OCI-LY3 (cell line): ENCODE measurements around the gene PSME1.

ENCODE experiments used
- H2AFZ ChIP-seq: fragments of 200-600, 300-600 bp; shearing (Covaris generic); 2 replicates; pipeline ENCODE4 v1.6.0; 2014; ENCODE audit warnings: antibody characterized with exemption, low read depth, low read length
- H3K27ac ChIP-seq: fragments of 200-600, 300-600 bp; sonication (generic); 2 replicates; pipeline ENCODE4 v1.5.1; 2014; ENCODE audit warnings: mild to moderate bottlenecking, low read length, moderate library complexity, mixed read lengths
- H3K27me3 ChIP-seq: fragments of 200-600, 300-600 bp; sonication (generic); 2 replicates; pipeline ENCODE4 v1.6.1; 2014; ENCODE audit warnings: low read depth, low read length, mixed read lengths
- H3K36me3 ChIP-seq: fragments of 200-600, 300-600 bp; sonication (generic); replicated peaks from 2 replicates; pipeline ENCODE3; 2014; ENCODE audit warnings: low read depth, low read length, mixed read lengths
- H3K4me1 ChIP-seq: fragments of 300-600, 200-600 bp; sonication (generic); 2 replicates; pipeline ENCODE4 v1.6.1; 2014; ENCODE audit warnings: low read length, mixed read lengths
- H3K4me2 ChIP-seq: fragments of 200-600, 300-600 bp; sonication (generic); 2 replicates; pipeline ENCODE4 v1.6.1; 2014; ENCODE audit warnings: low read length, mixed read lengths
- H3K4me3 ChIP-seq: fragments of 300-600, 200-600 bp; sonication (generic); 2 replicates; pipeline ENCODE4 v1.5.1; 2014; ENCODE audit warnings: antibody characterized with exemption, mild to moderate bottlenecking, low read length, moderate library complexity
- H3K79me2 ChIP-seq: fragments of 300-600, 200-600 bp; shearing (Covaris generic); 2 replicates; pipeline ENCODE4 v1.6.1; 2014; ENCODE audit warnings: mild to moderate bottlenecking, low read length, mixed read lengths
- H3K9ac ChIP-seq: fragments of 300-600, 200-600 bp; shearing (Covaris generic); 2 replicates; pipeline ENCODE4 v1.6.0; 2014; ENCODE audit warnings: mild to moderate bottlenecking, low read length, moderate library complexity
- H3K9me3 ChIP-seq: fragments of 200-600, 300-600 bp; shearing (Covaris generic); 2 replicates; pipeline ENCODE4 v1.6.1; 2014; ENCODE audit warnings: low read length, mixed read lengths; ENCODE audit not compliant: insufficient read depth
- H4K20me1 ChIP-seq: fragments of 200-600, 300-600 bp; sonication (generic); 2 replicates; pipeline ENCODE4 v1.6.1; 2016; ENCODE audit warnings: low read length, mixed read lengths; ENCODE audit not compliant: insufficient read depth
- EZH2phosphoT487 ChIP-seq: fragments of 200-600 bp; shearing (Covaris generic); IDR thresholded peaks from 2 replicates; pipeline ENCODE4 v1.6.1; 2018; ENCODE audit warnings: antibody characterized with exemption, mixed run types, low read depth
- TF ChIP-seq, protein P1 (sequence below): fragments of 200-600, 300-600 bp; sonication (generic); IDR thresholded peaks from 2 replicates; pipeline ENCODE4 v1.5.1; 2014; ENCODE audit warnings: antibody characterized with exemption, low read length, low read depth

Gene PSME1

DNA sequence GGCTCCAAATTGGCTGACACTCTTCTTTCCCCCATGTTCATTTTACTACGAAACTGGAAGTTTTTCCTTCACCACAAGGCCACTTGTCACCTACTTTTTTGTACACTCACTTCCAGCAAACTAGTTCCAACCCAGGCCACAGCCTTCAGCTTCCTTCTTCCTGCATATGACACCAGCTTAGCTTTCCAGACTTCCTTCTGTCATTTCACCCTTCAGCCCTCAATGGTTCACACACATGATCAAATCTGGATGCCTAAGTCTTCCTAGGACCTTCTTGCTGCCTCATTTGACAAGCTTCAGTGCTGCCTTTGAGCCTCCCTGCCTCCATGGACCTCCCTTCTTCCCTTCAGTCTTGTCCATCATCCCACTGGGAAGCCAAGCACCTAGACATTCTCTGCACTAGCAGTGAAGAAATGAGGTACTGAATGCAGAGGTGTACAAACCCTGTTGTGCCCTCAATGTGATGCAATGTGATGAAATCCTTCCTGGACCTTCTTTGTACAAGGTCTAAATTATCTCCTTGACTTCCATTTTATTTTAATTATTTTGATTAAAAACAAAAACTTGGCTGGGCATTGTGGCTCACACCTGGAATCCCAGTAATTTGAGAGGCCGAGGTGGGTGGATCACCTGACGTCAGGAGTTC is 31.6 kb downstream of the PSME1 start:
- H3K9me3 ChIP-seq, result no peaks in the 10 kb centered on the region
- TF ChIP-seq EZH2phosphoT487, result no peak
- TF ChIP-seq, protein P1, sequence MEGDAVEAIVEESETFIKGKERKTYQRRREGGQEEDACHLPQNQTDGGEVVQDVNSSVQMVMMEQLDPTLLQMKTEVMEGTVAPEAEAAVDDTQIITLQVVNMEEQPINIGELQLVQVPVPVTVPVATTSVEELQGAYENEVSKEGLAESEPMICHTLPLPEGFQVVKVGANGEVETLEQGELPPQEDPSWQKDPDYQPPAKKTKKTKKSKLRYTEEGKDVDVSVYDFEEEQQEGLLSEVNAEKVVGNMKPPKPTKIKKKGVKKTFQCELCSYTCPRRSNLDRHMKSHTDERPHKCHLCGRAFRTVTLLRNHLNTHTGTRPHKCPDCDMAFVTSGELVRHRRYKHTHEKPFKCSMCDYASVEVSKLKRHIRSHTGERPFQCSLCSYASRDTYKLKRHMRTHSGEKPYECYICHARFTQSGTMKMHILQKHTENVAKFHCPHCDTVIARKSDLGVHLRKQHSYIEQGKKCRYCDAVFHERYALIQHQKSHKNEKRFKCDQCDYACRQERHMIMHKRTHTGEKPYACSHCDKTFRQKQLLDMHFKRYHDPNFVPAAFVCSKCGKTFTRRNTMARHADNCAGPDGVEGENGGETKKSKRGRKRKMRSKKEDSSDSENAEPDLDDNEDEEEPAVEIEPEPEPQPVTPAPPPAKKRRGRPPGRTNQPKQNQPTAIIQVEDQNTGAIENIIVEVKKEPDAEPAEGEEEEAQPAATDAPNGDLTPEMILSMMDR, result no peak
- H3K27ac ChIP-seq, result no peak overlapping the region
- H3K79me2 ChIP-seq, result peaks cover 8% of the 10 kb centered on the region; the same call in 1 of the 2 replicates
- H3K4me3 ChIP-seq, result no peak overlapping the region
- peaks cover 43% of the 10 kb centered on the region for H3K36me3 ChIP-seq
- no peak overlapping the region for H2AFZ ChIP-seq
- H3K27me3 ChIP-seq, result no peaks in the 10 kb centered on the region
- H3K4me1 ChIP-seq, result no peaks in the 10 kb centered on the region
- H3K9ac ChIP-seq, result no peak overlapping the region
- H4K20me1 ChIP-seq, result no peaks in the 10 kb centered on the region
- H3K4me2 ChIP-seq, result no peak overlapping the region

DNA sequence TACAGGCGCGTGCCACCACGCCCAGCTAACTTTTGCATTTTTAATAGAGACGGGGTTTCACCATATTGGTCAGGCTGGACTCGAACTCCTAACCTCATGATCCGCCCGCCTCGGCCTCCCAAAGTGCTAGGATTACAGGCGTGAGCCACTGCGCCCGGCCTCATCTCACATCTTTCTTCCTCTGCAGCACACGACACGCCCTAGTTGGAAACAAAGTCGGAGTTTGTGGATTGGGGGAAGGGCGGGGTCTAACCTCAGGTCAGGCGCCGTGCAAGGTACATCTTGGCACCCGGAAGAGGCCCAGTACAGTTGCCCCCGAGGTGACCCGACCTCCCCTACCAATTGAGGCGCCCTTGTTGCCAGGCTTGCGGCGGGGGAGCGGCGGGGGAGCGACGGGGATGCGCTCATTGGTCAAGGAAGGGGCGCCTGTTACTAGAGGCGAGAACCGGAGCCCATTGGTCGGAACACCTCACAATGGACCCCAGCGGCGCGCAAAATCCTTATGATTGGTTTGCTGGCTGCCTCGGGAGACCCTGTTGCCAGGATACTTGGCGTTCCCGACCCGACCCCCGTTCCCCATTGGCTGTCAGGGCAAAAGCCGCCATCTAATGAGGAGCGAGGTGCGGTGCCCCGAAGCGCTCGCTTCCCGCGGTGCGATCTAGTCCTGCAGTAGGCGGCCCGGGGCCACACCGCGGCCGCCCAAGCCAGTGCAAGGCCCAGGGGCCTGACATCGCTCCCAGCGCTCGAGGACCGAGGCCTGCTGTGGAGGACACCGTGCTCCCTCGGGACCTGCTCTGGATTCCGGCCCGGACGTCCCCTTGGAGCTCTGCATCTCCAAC is 35.6 kb downstream of the PSME1 start, which contains the start of gene REC8:
REC8 (plus strand) TSS at position 659 of the 839 bp plus-strand sequence. CDS start 473 bp downstream, outside the sequence.
- H3K27me3 ChIP-seq, result no peaks in the 10 kb centered on the region
- H2AFZ ChIP-seq, result no peak within 1 kb of the TSS
- H3K36me3 ChIP-seq, result peaks cover 16% of the 10 kb centered on the region
- H3K4me1 ChIP-seq, result no peaks in the 10 kb centered on the region
- H4K20me1 ChIP-seq, result no peaks in the 10 kb centered on the region
- H3K9me3 ChIP-seq, result no peaks in the 10 kb centered on the region
- H3K4me3 ChIP-seq, result no peak within 1 kb of the TSS
- no peak for TF ChIP-seq EZH2phosphoT487
- TF ChIP-seq, protein P1, result no peak
- no peak within 1 kb of the TSS for H3K4me2 ChIP-seq
- H3K79me2 ChIP-seq, result no peaks in the 10 kb centered on the region
- H3K27ac ChIP-seq, result no peak within 1 kb of the TSS
- no peak within 1 kb of the TSS for H3K9ac ChIP-seq

DNA sequence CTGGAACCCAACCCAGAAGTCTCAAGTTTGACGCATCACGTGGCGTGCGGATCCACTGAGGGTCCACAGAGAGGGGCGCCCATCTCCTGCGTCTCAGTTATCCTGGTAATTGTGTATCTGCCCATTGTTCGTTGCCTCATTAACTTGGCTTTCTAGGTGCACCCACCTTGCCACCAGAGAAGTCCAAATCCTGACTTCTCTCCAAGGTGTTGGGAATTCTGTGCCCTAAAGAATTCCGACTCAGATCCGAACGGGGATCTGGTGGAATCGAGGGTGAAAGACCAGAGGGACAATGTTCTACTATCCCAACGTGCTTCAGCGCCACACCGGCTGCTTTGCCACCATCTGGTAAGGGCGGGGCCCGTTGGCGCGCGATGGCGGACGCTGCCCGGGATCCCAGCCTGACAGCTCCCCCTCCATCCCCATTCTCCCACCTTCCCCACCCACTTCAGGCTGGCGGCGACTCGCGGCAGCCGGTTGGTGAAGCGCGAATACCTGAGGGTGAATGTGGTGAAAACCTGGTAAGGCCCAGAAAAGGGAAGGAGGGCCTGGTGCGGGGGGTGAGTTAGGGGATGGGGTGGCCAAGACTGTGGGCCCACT is 36.4 kb downstream of the PSME1 start:
- Histone ChIP-seq H4K20me1 (no peaks in the 10 kb centered on the region), H3K4me1 (no peaks in the 10 kb centered on the region), H3K27ac (no peak overlapping the region), H3K4me3 (no peak overlapping the region), H3K9ac (no peak overlapping the region), H2AFZ (no peak overlapping the region), H3K4me2 (no peak overlapping the region), H3K36me3 (peaks cover 21% of the 10 kb centered on the region), H3K9me3 (no peaks in the 10 kb centered on the region), H3K27me3 (no peaks in the 10 kb centered on the region), H3K79me2 (no peaks in the 10 kb centered on the region)
- TF ChIP-seq, protein P1, result no peak
- no peak for TF ChIP-seq EZH2phosphoT487

DNA sequence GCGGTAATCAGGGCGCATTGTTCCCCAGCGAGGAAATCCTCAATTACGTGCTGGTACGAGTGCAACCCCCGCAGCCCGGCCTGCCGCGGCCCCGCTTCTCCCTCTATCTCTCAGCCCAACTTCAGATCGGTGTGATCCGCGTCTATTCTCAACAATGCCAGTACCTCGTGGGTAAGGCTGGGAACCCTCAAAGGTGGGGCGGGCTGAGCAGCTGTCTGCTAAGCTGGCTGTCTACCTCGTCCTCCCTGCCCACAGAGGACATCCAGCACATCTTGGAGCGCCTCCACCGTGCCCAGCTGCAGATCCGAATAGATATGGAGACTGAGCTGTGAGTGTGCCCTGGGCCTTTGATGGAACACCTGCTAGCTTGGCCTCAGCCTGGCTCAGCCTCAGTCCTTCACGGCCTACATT is 36.9 kb downstream of the PSME1 start:
- H2AFZ ChIP-seq, result no peak overlapping the region
- H3K27me3 ChIP-seq, result no peaks in the 10 kb centered on the region
- no peaks in the 10 kb centered on the region for H3K79me2 ChIP-seq
- H3K36me3 ChIP-seq, result peaks cover 17% of the 10 kb centered on the region
- TF ChIP-seq EZH2phosphoT487, result no peak
- TF ChIP-seq, protein P1, result no peak
- no peak overlapping the region for H3K9ac ChIP-seq
- no peak overlapping the region for H3K27ac ChIP-seq
- no peak overlapping the region for H3K4me3 ChIP-seq
- no peaks in the 10 kb centered on the region for H4K20me1 ChIP-seq
- no peaks in the 10 kb centered on the region for H3K4me1 ChIP-seq
- H3K9me3 ChIP-seq, result no peaks in the 10 kb centered on the region
- H3K4me2 ChIP-seq, result no peak overlapping the region
